ENCODE results near the gene COPZ1.

Gene COPZ1

DNA sequence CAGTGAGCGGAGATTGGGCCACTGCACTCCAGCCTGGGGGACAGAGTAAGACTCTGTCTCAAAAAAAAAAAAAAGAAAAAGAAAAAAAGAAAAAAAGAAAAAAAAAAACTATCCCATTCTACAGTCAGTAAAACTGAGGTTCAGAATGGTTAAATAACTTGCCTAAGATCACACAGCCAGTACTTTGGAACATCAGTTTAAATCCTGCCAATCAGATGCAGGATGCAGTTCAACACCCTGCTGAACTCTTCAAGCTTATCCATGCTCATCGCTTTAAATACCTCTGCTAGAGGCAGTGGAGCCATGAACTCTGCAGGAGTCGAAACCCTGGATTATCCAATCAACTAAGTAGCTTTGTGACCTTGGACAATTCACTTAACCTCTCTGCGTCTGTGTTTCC is 56.2 kb downstream of the COPZ1 start:
- no peak for ATAC-seq
- TF ChIP-seq ZNF565 (CRISPR knock-in tag; conservative IDR thresholded peaks at IDR 0.05; ENCODE audit: low read depth) (no peak), OSR1 (CRISPR knock-in tag; IDR thresholded peaks at IDR 0.05) (no peak), ZFP3 (CRISPR knock-in tag; IDR thresholded peaks at IDR 0.05) (no peak), ZNF70 (CRISPR knock-in tag; IDR thresholded peaks at IDR 0.05) (no peak), PPARA (CRISPR knock-in tag; IDR thresholded peaks at IDR 0.05; ENCODE audit: borderline replicate concordance) (no peak), ZFP30 (CRISPR knock-in tag; IDR thresholded peaks at IDR 0.05) (no peak)
- TF ChIP-seq, protein P1, sequence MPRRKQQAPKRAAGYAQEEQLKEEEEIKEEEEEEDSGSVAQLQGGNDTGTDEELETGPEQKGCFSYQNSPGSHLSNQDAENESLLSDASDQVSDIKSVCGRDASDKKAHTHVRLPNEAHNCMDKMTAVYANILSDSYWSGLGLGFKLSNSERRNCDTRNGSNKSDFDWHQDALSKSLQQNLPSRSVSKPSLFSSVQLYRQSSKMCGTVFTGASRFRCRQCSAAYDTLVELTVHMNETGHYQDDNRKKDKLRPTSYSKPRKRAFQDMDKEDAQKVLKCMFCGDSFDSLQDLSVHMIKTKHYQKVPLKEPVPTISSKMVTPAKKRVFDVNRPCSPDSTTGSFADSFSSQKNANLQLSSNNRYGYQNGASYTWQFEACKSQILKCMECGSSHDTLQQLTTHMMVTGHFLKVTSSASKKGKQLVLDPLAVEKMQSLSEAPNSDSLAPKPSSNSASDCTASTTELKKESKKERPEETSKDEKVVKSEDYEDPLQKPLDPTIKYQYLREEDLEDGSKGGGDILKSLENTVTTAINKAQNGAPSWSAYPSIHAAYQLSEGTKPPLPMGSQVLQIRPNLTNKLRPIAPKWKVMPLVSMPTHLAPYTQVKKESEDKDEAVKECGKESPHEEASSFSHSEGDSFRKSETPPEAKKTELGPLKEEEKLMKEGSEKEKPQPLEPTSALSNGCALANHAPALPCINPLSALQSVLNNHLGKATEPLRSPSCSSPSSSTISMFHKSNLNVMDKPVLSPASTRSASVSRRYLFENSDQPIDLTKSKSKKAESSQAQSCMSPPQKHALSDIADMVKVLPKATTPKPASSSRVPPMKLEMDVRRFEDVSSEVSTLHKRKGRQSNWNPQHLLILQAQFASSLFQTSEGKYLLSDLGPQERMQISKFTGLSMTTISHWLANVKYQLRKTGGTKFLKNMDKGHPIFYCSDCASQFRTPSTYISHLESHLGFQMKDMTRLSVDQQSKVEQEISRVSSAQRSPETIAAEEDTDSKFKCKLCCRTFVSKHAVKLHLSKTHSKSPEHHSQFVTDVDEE (CRISPR knock-in tag; IDR thresholded peaks at IDR 0.05) = no peak

DNA sequence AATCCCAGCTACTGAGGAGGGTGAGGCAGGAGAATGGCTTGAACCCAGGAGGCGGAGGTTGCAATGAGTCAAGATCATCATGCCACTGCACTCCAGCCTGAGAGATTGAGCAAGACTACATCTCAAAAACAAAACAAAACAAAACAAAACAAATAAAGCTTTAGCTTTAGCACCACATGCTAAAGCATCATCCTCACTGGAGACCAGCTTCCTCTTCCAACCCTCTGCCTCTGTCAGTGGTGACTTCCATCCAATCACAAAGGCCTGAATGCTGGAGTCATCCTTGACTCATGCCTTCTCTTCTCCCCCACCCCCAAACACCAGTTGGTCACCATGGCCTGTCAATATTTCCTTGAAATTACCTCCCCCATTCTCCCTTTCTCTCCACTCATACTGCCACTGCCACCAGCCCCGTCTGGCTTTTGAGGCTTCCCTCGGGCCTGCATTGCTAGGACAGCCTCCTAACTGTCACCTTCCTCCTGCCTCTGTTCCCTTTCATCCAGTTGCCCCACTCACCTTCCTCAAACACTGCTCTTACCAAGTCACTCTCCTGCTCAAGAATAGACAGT is 58.2 kb downstream of the COPZ1 start:
- TF ChIP-seq BACH2 (CRISPR knock-in tag; IDR thresholded peaks at IDR 0.05; ENCODE audit: borderline replicate concordance) (no peak), ARNTL (CRISPR knock-in tag; IDR thresholded peaks at IDR 0.05; ENCODE audit: borderline replicate concordance, low read depth) (no peak), ZFP30 (CRISPR knock-in tag; IDR thresholded peaks at IDR 0.05) (no peak), SNAI2 (CRISPR knock-in tag; IDR thresholded peaks at IDR 0.05) (no peak), ESRRG (CRISPR knock-in tag; IDR thresholded peaks at IDR 0.05) (no peak), TOX (CRISPR knock-in tag; IDR thresholded peaks at IDR 0.05; ENCODE audit: borderline replicate concordance) (no peak), ISL1 (CRISPR knock-in tag; IDR thresholded peaks at IDR 0.05) (no peak), CSDC2 (CRISPR knock-in tag; IDR thresholded peaks at IDR 0.05) (no peak), OSR1 (CRISPR knock-in tag; IDR thresholded peaks at IDR 0.05) (no peak), GLIS3 (CRISPR knock-in tag; IDR thresholded peaks at IDR 0.05) (no peak), ZNF8 (CRISPR knock-in tag; IDR thresholded peaks at IDR 0.05) (no peak), ZNF70 (CRISPR knock-in tag; IDR thresholded peaks at IDR 0.05) (no peak), ZC3H10 (CRISPR knock-in tag; IDR thresholded peaks at IDR 0.05) (no peak), ZNF565 (CRISPR knock-in tag; conservative IDR thresholded peaks at IDR 0.05; ENCODE audit: low read depth) (no peak)
- TF ChIP-seq, protein P1 (CRISPR knock-in tag; IDR thresholded peaks at IDR 0.05) = no peak
- TF ChIP-seq, protein P2, sequence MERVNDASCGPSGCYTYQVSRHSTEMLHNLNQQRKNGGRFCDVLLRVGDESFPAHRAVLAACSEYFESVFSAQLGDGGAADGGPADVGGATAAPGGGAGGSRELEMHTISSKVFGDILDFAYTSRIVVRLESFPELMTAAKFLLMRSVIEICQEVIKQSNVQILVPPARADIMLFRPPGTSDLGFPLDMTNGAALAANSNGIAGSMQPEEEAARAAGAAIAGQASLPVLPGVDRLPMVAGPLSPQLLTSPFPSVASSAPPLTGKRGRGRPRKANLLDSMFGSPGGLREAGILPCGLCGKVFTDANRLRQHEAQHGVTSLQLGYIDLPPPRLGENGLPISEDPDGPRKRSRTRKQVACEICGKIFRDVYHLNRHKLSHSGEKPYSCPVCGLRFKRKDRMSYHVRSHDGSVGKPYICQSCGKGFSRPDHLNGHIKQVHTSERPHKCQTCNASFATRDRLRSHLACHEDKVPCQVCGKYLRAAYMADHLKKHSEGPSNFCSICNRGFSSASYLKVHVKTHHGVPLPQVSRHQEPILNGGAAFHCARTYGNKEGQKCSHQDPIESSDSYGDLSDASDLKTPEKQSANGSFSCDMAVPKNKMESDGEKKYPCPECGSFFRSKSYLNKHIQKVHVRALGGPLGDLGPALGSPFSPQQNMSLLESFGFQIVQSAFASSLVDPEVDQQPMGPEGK (CRISPR knock-in tag; IDR thresholded peaks at IDR 0.05; ENCODE audit: borderline replicate concordance) = no peak
- TF ChIP-seq, protein P3, sequence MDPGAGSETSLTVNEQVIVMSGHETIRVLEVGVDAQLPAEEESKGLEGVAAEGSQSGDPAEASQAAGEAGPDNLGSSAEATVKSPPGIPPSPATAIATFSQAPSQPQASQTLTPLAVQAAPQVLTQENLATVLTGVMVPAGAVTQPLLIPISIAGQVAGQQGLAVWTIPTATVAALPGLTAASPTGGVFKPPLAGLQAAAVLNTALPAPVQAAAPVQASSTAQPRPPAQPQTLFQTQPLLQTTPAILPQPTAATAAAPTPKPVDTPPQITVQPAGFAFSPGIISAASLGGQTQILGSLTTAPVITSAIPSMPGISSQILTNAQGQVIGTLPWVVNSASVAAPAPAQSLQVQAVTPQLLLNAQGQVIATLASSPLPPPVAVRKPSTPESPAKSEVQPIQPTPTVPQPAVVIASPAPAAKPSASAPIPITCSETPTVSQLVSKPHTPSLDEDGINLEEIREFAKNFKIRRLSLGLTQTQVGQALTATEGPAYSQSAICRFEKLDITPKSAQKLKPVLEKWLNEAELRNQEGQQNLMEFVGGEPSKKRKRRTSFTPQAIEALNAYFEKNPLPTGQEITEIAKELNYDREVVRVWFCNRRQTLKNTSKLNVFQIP (CRISPR knock-in tag; IDR thresholded peaks at IDR 0.05; ENCODE audit: borderline replicate concordance, low read depth) = no peak
- TF ChIP-seq, protein P4, sequence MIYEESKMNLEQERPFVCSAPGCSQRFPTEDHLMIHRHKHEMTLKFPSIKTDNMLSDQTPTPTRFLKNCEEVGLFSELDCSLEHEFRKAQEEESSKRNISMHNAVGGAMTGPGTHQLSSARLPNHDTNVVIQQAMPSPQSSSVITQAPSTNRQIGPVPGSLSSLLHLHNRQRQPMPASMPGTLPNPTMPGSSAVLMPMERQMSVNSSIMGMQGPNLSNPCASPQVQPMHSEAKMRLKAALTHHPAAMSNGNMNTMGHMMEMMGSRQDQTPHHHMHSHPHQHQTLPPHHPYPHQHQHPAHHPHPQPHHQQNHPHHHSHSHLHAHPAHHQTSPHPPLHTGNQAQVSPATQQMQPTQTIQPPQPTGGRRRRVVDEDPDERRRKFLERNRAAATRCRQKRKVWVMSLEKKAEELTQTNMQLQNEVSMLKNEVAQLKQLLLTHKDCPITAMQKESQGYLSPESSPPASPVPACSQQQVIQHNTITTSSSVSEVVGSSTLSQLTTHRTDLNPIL (CRISPR knock-in tag; IDR thresholded peaks at IDR 0.05; ENCODE audit: low read depth) = no peak
- ATAC-seq = no peak

Measured in SK-N-SH treated with all-trans-retinoic acid at 6 μM for 48 hours (cell line).